GM21381 (cell line): ENCODE measurements around the gene SNTA1.
"Not testable (repeated sequence)": the region's sequence is repeated elsewhere in the genome, so short reads cannot be mapped to it uniquely, and the experiment has no call there.

Experiments
- ATAC-seq: cut with Tn5 transposase; IDR thresholded peaks from one replicate; pipeline ENCODE4 v1.9.1; 2021; ENCODE audit warnings: mild to moderate bottlenecking, moderate library complexity; ENCODE audit not compliant: unreplicated experiment

Gene SNTA1

DNA sequence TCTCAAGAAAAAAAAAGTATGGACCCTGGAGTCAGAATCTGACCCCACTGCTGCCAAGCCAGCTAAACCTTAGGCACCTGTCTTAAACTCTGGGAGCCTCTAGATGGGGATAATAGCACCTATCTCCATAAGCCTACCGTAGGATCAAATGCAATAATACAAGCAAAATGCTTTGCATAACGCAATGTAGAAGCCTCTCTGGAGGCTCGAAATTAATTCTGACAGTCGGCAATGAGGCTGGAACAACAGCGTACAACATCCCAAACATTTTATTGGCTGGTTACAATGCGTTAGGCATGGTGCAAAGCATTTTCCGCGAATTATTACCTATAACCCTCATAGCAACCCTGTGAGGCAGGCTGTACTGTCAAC, 42.8 kb downstream of the SNTA1 start:
- no peak for ATAC-seq

DNA sequence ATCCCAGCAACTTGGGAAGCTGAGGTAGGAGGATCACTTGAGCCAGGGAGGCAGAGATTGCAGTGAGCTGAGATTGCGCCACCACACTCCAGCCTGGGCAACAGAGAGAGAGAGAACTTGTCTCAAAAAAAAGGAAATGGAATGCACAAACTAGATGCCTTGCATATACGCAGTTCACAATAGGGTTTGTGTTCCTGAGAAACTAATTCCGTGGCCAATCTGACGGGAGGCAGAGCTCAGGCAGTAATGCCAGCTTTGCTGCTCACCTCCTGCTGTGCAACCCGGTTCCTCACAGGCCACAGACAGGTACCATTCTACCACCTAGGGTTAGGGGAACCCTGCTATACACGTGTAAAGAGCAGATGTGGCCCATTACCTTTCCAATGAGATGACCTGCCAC, 43.6 kb downstream of the SNTA1 start:
- no peak for ATAC-seq

DNA sequence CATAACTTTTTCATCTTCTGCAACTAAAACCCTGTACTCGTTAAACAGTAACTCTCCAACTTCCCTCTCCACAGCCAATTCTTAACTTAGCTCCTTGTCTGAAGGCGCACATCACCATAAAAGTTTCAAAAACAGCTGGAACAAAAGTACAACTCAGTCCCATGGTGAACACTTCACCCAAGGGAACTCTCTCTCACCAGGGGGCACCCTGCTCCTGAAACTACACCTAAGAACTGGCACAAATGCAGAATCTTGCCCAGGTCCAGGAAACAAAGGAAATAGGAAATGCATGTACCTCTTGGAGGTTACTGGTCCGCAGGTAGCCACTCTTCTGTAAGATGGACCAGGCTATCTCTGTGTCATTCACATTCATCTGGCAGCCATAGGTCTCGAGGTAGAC, 48.8 kb downstream of the SNTA1 start:
- ATAC-seq: no peak

DNA sequence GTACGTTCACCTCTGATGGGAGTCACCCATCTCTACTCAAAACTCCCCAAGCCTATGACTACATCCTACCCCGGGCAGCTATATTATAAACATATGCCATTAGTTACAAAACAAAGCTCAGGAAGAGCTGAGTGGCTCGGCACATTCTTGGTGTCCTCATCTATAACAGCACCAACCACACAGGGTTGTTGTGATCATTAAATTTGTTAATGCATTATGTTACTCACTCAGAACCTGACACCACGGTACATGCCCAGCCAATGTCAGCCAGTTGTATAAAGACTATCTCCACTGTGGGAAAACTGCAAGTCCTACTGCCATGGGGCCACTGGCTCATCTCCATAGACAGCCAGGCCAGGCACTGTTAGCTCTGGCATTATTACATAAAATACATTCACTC, 50.0 kb downstream of the SNTA1 start:
- ATAC-seq: no peak

DNA sequence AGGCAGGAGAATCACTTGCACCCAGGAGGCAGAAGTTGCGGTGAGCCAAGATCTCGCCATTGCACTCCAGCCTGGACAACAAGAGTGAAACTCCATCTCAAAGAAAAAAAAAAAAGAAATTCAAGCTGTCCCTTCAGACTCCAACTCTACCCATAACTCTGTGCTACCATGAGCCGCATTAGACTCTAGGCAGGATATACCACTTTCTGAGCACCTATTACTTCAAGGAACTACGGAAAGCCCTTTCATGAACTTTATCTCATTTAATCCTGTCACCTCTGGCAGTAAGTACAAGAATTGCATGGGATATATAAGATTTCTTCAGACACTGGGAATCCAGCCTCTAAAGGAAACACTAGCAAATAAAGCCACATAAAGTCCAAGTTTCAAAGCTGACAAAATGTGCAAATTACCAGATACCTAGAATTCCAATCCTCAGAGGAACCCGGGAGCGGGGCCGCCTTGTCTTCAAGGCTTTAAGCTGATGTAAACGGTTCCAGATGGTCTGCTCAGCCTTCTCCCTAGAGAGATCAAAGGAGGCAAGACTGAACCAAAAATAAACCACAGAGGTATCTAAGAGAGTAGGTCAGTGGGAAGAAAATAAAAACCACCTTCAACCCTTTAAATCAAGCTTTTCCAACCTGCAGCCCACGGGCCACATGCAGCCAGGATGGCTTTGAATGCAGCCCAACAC, 51.7 kb downstream of the SNTA1 start:
- ATAC-seq: no peak

DNA sequence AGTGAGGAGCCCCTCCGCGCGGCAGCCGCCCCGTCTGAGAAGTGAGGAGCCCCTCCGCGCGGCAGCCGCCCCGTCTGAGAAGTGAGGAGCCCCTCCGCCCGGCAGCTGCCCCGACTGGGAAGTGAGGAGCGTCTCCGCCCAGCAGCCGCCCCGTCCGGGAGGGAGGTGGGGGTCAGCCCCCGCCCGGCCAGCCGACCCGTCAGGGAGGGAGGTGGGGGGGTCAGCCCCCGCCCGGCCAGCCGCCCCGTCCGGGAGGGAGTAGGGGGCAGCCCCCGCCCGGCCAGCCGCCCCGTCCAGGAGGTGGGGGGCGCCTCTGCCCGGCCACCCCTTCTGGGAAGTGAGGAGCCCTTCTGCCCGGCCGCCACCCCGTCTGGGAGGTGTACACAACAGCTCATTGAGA, 54.2 kb downstream of the SNTA1 start:
- not testable (repeated sequence) for ATAC-seq

DNA sequence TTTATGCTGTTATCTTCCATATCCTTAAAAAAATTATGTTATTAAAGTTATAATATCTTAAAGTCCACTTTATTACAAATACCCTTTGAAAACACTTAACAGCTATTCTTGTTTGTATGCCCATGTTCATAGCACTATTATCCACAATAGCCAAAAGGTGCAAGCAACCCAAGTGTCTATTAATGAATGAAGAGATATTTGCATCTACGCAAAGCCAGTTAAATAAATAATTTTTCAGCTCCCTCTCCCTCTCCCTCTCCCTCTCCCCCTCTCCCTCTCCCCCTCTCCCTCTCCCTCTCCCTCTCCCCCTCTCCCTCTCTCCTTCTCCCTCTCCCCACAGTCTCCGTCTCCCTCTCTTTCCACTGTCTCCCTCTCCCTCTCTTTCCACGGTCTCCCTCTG, 55.3 kb downstream of the SNTA1 start:
- ATAC-seq: no peak

DNA sequence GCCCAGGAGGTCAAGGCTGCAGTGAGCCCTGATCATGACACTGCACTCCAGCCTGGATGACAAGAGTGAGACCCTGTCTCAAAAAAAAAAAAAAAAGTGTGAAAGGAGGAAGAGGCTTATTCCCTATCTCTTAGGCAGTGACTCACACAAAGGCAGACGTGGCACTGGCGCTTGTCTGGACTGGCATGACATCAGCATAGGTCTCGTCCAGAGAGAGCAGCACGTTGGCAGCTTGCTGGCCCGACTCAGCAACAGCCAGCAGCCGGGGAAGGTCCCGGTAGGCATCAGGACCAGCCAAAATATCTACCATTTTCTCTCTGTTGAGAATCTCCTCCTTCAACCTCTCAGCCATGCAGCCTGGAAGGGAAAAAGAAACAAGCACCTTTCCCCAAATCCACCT, 56.4 kb downstream of the SNTA1 start:
- no peak for ATAC-seq

DNA sequence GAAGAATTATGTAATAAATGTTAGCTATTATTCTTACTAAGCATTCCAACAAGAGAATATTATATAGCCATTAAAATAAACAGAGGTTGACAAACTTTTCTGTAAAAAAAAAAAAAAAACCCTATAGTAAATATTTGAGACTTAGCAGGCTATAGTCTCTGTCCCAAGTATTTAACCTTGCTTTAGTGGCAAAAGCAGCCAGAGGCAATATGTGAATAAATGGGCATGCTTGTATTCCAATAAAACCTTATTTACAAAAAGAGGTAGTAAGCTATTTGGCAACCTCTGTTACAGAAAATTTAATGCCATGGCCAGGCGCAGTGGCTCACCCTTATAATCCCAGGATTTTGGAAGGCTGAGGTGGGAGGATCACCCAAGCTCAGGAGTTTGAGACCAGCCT, 56.9 kb downstream of the SNTA1 start:
- ATAC-seq: no peak

DNA sequence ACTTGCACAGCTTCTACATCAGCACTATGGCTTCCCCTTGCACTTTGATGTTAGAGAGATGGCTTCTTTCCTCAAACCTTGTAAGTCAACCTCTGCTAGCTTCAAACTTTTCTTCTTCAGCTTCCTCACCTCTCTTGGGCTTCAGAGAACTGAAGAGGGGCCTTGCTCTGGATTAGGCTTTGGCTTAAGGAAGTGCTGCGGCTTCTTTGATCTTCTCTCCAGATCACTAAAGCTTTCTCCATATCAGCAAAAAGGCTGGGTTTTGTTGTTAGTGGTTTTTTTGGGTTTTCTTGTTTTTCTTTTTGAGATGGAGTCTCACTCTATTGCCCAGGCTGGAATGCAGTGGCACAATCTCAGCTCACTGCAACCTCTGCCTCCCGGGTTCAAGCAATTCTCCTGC, 66.2 kb downstream of the SNTA1 start:
- no peak for ATAC-seq

DNA sequence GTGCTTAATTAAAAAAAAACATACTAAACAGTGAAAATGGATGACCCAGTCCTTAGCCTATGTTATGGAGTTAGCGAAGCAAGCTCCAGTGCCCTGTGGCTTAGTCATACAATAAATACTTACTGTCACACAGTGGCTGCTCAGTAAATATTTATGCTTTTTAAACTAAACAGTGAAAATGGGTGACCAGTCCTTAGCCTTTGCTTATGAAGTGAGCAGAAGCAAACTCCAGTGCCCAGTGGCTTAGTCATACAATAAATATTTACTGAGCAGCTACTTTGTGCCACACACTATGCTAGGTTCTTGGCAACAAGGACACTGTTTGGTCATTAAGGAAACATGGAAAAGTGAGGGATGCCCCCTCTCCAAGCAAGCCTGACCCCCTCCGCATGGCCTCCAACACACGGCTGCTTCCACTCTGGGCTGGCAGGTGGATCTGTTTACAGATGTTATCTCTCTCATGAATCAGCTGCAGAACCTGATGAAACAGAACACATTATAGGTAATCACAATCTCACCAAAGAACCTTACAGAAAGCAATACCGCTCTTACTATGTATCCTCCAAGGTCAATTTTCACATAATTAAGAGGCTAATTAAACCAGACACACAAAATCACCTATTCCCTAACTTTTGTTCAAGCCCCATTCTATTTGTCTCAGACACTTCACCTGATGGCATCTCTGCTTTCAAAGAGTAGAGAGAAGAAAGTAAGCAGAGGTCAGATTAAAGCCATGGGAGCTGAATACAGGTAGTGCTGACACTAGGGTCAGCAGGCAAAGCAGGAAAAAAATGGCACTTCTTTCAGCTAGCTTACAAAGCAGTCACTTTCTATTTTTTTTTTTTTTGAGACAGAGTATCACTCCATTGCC, 69.6 kb downstream of the SNTA1 start:
- ATAC-seq: no peak

DNA sequence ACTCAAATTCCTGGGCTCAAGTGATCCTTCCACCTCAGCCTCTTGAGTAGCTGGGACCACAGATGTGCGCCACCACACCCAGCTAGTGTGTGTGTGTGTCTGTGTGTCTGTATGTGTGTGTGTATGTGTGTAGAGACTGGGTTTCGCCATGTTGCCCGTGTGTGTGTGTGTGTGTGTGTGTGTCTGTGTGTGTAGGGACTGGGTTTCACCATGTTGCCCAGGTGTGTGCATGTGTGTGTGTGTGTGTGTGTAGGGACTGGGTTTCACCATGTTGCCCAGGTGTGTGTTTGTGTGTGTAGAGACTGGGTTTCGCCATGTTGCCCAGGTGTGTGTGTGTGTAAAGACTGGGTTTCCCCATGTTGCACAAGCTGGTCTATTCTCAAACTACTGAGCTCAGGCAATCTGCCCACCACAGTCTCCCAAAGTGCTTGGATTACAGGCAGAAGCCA, 70.5 kb downstream of the SNTA1 start:
- ATAC-seq: no peak

DNA sequence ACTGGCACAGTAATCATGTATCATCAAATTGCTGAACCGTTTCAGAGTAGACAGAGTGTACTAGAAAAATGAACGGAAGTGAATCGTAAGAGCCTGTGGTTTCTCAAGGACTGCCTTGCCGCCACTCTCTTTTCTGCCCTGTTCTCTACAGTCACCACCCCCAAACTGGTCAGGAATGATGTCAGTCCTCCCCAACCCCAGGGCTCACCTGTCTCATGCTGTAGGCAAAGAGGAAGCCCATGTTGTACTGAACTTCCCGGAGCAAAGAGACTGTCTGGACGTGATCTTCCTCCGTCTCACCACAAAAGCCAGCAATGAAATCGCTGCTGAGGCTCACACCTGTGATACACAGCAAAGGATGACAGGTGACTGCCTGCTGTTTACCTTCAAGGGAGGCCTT, 73.3 kb downstream of the SNTA1 start:
- ATAC-seq: no peak

DNA sequence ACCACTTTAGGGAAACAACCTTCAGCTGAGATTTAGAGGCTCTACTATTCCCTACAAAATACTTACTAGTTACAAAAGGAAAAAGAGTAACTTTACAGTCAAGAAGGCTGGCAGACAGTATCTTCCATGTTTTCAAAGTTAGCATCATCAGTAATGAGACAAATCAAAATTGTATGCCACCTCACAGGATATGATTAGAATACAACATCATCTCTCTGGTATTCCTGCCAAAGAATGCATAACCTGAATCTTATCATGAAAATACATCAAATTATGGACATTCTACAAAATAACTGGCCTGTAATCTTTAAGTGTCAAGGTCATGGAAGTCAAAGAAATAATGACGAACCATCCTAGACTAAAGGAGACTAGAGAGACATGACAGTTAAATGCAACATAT, 80.7 kb downstream of the SNTA1 start:
- no peak for ATAC-seq

DNA sequence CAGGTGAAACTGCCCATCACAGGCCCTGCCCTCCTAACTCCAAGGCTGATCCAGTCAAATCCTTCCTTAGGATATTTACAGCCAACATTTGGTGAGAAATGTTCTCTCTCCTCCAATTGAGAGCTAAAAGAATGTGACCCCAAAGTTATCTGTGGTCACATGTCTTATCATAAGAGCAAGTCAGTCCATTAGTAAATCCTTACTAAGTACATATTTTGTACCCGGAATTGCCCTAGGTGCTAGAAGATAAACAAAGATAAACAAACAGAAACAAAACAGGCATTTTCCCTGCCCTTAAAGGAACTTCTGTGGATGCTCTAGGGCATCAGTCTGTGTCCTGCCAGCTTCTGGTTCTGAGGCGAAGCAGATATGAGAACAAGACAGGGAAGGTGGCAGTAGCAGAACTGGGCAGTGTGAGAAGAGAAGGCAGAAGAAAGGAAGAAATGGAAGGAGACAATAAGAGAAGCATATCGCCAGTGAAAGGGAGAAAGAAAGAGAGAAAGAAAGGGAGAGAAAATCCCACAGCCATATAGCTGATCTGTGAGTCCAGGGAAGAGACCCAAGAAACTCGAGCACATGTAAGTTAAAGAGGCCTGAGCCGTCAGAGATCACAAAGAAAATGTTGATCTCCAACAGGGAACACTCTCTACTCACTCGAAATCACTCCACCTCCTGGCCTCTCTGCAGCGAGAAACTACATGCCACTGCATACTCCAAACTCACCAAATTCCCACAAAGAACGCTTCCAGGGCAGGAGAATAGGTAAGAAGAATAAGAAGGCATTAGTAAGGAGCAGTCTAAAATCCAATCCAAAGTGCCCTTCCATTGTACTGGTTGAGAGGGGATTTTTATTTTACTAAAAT, 83.9 kb downstream of the SNTA1 start:
- no peak for ATAC-seq
